Muscle of leg (tissue), 11 donors: ENCODE results near the gene DMPK. TPM values are rescaled to one million over a fixed set of nuclear protein-coding genes. Genes with fewer than 3 reads are reported as not detected.

Experiments used
- DNase-seq: peaks from one replicate; pipeline ENCODE4 v3.0.0; 2013
- H3K27ac ChIP-seq: one replicate; pipeline ENCODE4 v1.5.1; 2013; ENCODE audit warnings: mild to moderate bottlenecking, low read length, control low read depth
- H3K27me3 ChIP-seq: one replicate; pipeline ENCODE4 v1.6.1; 2013; ENCODE audit warnings: low read length; ENCODE audit not compliant: control insufficient read depth, insufficient read depth
- H3K36me3 ChIP-seq: one replicate; pipeline ENCODE4 v1.6.1; 2013; ENCODE audit warnings: low read length; ENCODE audit not compliant: control insufficient read depth, insufficient read depth
- H3K4me1 ChIP-seq: one replicate; pipeline ENCODE4 v1.6.1; 2013; ENCODE audit warnings: low read length; ENCODE audit not compliant: control insufficient read depth, insufficient read depth
- H3K4me3 ChIP-seq: one replicate; pipeline ENCODE4 v1.5.1; 2013; ENCODE audit warnings: low read length, control low read depth
- H3K9me3 ChIP-seq: replicated peaks from 2 replicates; pipeline ENCODE4 v1.6.1; 2013; ENCODE audit warnings: low read depth, low read length; ENCODE audit not compliant: control insufficient read depth
- WGBS: methylation state at CpG from one replicate; pipeline ENCODE4 v1.1.5; 2013; ENCODE audit warnings: missing lambda C conversion rate; ENCODE audit not compliant: insufficient coverage; 5-methylcytosine and 5-hydroxymethylcytosine counted together
- polyA plus RNA-seq, 8 donors: library from polyadenylated mRNA; unstranded; fragments of 120-200 nt; gene quantifications; one replicate each; pipeline versions ENCODE4 v1.2.1 to v1.2.3, GENCODE V29; 2013; ENCODE audit warnings: inconsistent platforms in 1 of 8, low replicate concordance in 1 of 8; ENCODE audit not compliant: insufficient read length in 8 of 8, insufficient read depth in 1 of 8
- total RNA-seq: library from RNA; stranded (reverse); fragments of 120-200 nt; gene quantifications from one replicate; pipeline ENCODE4 v1.2.4, GENCODE V29; 2013

DMPK gene
- total and polyA plus RNA-seq, 9 donors = 158 to 390 (median 318) TPM

DNA sequence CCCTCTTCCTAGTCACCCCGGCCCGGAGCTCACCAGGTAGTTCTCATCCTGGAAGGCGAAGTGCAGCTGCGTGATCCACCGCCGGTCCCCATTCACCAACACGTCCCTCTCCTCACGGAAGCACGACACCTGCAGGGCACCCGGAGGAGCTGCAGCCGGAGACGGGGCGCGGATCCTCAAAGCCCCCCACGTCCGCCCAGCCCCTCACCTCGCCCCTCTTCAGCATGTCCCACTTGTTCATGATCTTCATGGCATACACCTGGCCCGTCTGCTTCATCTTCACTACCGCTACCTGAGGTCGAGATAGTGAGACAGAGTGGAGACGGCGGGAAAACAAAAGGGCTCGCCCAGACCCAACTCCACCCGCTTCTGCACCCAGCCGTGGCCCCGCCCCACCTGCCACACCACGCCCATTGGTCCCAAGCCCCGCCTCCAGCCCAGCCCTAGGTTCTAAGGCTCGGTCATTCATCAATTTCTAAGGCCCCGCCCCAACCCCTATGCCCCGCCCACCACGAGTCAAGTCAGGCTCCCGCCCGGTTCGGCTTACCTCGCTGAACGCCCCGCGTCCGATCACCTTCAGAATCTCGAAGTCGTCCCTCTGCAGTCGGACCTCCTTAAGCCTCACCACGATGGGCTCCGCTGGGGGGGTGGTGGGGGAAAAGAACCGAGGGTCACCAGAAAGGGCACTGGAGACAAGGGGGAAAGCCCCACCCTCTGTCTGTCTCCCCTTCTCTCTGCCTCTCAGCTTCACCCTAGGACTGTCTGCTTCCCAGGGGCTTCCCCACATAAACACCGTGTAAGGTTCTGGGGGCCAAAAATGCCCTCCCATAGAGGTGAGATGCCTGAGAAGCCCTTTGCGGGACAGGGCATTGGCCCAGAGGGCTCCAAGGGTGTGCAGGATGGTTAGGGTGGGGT lies 2.8 kb downstream of the DMPK start:
- 17% methylated on average over 22 of the region's 48 CpGs for WGBS
- peak overlapping the region; percentile 96 for H3K27ac ChIP-seq
- peak overlapping the region; percentile 87 for H3K4me3 ChIP-seq
- DNase-seq = peak; percentile 60
- peaks cover 55% of the 10 kb centered on the region for H3K36me3 ChIP-seq
- peaks cover 9% of the 10 kb centered on the region for H3K27me3 ChIP-seq
- H3K4me1 ChIP-seq = peaks cover 53% of the 10 kb centered on the region
- H3K9me3 ChIP-seq = no peaks in the 10 kb centered on the region

- H3K4me1 ChIP-seq = peaks cover 45% of the 10 kb centered on the region
- H3K4me3 ChIP-seq = no peak overlapping the region
- H3K9me3 ChIP-seq = no peaks in the 10 kb centered on the region
- WGBS = 93% methylated on average over 17 of the region's 28 CpGs
- H3K27me3 ChIP-seq = peaks cover 9% of the 10 kb centered on the region
- no peak overlapping the region for H3K27ac ChIP-seq
- H3K36me3 ChIP-seq = peaks cover 57% of the 10 kb centered on the region
- no peak for DNase-seq
These were observed 4.2 kb downstream of the DMPK start for GRCh38 chr19:45778010-45778661.

GRCh38 chr19:45777395-45777961 lies 4.8 kb downstream of the DMPK start:
- WGBS = 88% methylated on average over 31 of the region's 34 CpGs
- peaks cover 45% of the 10 kb centered on the region for H3K4me1 ChIP-seq
- H3K9me3 ChIP-seq = no peaks in the 10 kb centered on the region
- peaks cover 7% of the 10 kb centered on the region for H3K27me3 ChIP-seq
- DNase-seq = no peak
- H3K27ac ChIP-seq = no peak overlapping the region
- H3K4me3 ChIP-seq = no peak overlapping the region
- H3K36me3 ChIP-seq = peaks cover 64% of the 10 kb centered on the region

DNA sequence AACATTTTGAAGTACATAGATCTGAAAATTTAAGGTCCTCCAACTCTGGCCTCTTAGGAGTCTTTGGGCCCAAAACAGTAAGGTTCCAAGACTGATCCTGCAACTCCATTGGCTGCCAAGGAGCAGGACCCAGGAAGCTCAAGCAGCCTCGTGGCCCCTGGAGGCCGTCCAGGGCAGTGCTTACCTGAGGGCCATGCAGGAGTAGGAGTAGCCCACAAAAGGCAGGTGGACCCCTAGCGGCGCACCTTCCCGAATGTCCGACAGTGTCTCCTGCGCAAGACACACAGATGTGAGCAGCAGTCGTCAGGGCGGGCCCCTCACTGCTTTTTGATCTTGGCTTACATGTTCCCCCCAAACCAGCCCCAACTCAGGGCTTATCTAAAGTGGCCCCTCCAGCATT lies 7.5 kb downstream of the DMPK start:
- Histone ChIP-seq H3K4me3 (no peak overlapping the region), H3K4me1 (peaks cover 43% of the 10 kb centered on the region), H3K9me3 (no peaks in the 10 kb centered on the region), H3K27ac (no peak overlapping the region), H3K36me3 (peaks cover 67% of the 10 kb centered on the region), H3K27me3 (peaks cover 1% of the 10 kb centered on the region)
- no peak for DNase-seq
- WGBS = 78% methylated on average over 9 of the region's 9 CpGs

GRCh38 chr19:45773384-45773783 lies 8.9 kb downstream of the DMPK start:
- no peak overlapping the region for H3K27ac ChIP-seq
- no peak overlapping the region for H3K4me3 ChIP-seq
- WGBS = no CpG with 5 or more reads among the region's 2 CpGs
- H3K27me3 ChIP-seq = no peaks in the 10 kb centered on the region
- peaks cover 57% of the 10 kb centered on the region for H3K36me3 ChIP-seq
- DNase-seq = no peak
- H3K4me1 ChIP-seq = peaks cover 37% of the 10 kb centered on the region
- no peaks in the 10 kb centered on the region for H3K9me3 ChIP-seq

DNA sequence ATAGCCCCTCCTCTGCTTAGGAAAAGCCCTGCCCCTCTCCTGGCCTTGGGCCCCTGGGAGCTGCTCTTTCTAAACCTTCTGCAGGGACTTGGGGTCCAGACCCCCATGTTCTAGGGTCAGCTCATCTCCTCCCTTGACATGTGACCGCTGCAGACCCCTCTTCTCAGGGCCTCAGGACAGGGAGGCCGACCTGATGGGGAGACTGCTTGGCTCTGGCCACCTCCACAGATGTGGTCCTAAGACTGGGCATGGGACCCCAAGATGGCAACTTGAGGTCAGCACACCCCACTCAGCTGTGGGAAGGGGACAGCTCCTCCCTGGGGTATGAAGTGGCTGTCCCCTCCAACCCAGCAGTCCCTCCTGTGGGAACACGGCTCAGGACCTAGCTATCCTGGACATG lies 9.4 kb downstream of the DMPK start:
- Histone ChIP-seq H3K9me3 (no peaks in the 10 kb centered on the region), H3K27me3 (peaks cover 2% of the 10 kb centered on the region), H3K4me1 (peaks cover 37% of the 10 kb centered on the region), H3K27ac (peak overlapping the region; percentile 65), H3K4me3 (no peak overlapping the region), H3K36me3 (peaks cover 52% of the 10 kb centered on the region)
- no CpG with 5 or more reads among the region's 3 CpGs for WGBS
- DNase-seq = no peak

- Histone ChIP-seq H3K4me1 (peaks cover 41% of the 10 kb centered on the region), H3K27ac (peak overlapping the region; percentile 65), H3K4me3 (no peak overlapping the region), H3K36me3 (peaks cover 46% of the 10 kb centered on the region), H3K9me3 (no peaks in the 10 kb centered on the region), H3K27me3 (peaks cover 2% of the 10 kb centered on the region)
- DNase-seq = no peak
- WGBS = 78% methylated on average over 11 of the region's 14 CpGs
These were observed 10.0 kb downstream of the DMPK start for GRCh38 chr19:45772130-45772840.

- H3K27ac ChIP-seq = peak overlapping the region; percentile 77
- 77% methylated on average over 31 of the region's 46 CpGs for WGBS
- peaks cover 2% of the 10 kb centered on the region for H3K27me3 ChIP-seq
- H3K9me3 ChIP-seq = no peaks in the 10 kb centered on the region
- no peak for DNase-seq
- peaks cover 37% of the 10 kb centered on the region for H3K36me3 ChIP-seq
- peaks cover 48% of the 10 kb centered on the region for H3K4me1 ChIP-seq
- no peak overlapping the region for H3K4me3 ChIP-seq
These were observed 10.9 kb downstream of the DMPK start for GRCh38 chr19:45771311-45771933.

DNA sequence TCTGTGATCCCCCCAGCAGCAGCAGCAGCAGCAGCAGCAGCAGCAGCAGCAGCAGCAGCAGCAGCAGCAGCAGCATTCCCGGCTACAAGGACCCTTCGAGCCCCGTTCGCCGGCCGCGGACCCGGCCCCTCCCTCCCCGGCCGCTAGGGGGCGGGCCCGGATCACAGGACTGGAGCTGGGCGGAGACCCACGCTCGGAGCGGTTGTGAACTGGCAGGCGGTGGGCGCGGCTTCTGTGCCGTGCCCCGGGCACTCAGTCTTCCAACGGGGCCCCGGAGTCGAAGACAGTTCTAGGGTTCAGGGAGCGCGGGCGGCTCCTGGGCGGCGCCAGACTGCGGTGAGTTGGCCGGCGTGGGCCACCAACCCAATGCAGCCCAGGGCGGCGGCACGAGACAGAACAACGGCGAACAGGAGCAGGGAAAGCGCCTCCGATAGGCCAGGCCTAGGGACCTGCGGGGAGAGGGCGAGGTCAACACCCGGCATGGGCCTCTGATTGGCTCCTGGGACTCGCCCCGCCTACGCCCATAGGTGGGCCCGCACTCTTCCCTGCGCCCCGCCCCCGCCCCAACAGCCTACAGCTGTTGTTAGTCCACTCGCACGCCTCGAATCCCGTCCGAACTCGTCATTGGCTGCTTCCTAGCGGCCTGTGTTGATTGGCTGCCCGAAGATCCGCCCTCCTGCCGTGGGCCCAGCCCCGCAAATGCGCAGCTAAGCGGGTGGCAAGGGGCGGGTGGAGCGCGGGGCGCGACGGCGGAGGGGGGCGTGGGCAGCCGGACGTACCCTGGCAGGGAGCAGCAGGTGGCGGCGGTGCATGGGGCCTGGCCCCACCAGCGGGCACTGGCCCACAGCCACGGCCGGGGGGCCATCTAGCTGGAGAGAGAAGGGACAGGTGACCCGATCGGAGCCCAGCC lies 11.8 kb downstream of the DMPK start:
- Histone ChIP-seq H3K4me3 (peak overlapping the region; percentile 58), H3K27ac (peak overlapping the region; percentile 100), H3K4me1 (peaks cover 58% of the 10 kb centered on the region), H3K36me3 (peaks cover 43% of the 10 kb centered on the region), H3K9me3 (no peaks in the 10 kb centered on the region), H3K27me3 (peaks cover 2% of the 10 kb centered on the region)
- 1% methylated on average over 78 of the region's 79 CpGs for WGBS
- peak; percentile 99 for DNase-seq
